BJ (cell line): ENCODE results near the gene COL18A1. TPM values are rescaled to one million over a fixed set of nuclear protein-coding genes. Genes with fewer than 3 reads are reported as not detected.
"Not testable (repeated sequence)": the region's sequence is repeated elsewhere in the genome, so short reads cannot be mapped to it uniquely, and the experiment has no call there.

Experiments used
- CTCF ChIA-PET: fragments of 350-600 bp; formaldehyde crosslinking; extraction: SDS; loops from one replicate; lab custom pipeline; 2021; ENCODE audit warnings: antibody characterized with exemption, inconsistent platforms; lab: Yijun Ruan, JAX
- POLR2A ChIA-PET: fragments of 300-600 bp; sonication (Branson Sonifier 250); formaldehyde crosslinking; extraction: SDS; loops from one replicate; lab custom pipeline; 2021; ENCODE audit warnings: antibody characterized with exemption; lab: Charles Lee
- DNase-seq: peaks from one replicate; pipeline ENCODE4 v3.0.0-alpha.2; 2011; ENCODE audit warnings: low read depth
- H3K27me3 ChIP-seq: 2 replicates; pipeline ENCODE4 v1.6.0; 2011; ENCODE audit warnings: low read length; ENCODE audit not compliant: control insufficient read depth, insufficient read depth
- H3K36me3 ChIP-seq: 2 replicates; pipeline ENCODE4 v1.5.1; 2011; ENCODE audit warnings: low read length; ENCODE audit not compliant: control insufficient read depth, insufficient read depth
- H3K4me3 ChIP-seq: 2 replicates; pipeline ENCODE4 v1.5.1; 2011; ENCODE audit warnings: low read depth, mild to moderate bottlenecking, control low read depth, low read length
- polyA plus RNA-seq: library from polyadenylated mRNA; depleted of rRNA; stranded (reverse); fragments of >200 nt; gene quantifications from 2 replicates; pipeline ENCODE4 v1.2.3, GENCODE V29; 2011
- TF ChIP-seq, protein P1 (sequence below): IDR thresholded peaks from 2 replicates; pipeline ENCODE4 v1.5.1; 2011; ENCODE audit warnings: low read depth, mild to moderate bottlenecking, control low read depth, inconsistent platforms, low read length, moderate library complexity; ENCODE audit not compliant: insufficient read depth

COL18A1 gene
- polyA plus RNA-seq, 1 experiment = 99.7 TPM

DNA sequence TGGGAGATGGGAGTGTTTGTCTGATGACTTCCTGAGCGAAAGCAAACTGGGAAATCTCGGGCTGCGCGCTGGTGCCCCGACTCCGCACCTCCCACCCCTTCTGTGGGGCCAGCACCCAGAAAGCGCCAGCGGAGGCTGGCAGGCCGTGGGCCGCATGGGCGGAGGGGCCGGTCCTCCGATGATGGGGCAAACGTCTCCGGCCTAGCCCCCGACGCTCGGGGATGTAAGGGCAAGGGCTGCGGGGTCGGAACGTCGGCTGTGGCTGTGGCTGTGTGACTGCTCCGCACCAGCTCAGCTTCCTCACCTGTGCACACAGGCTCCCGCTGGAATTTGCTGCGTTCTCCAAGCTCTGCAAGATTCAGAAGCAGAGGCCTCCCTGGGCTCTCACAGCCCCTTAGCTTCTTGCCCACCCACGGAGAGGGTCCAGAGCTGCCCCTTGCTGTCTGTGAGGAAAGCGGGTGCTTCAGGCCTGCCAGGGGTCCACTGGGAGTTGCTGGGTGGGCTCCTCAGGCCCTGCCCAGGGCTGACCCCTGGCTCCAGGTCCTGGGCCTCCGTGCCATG is 35.0 kb downstream of the COL18A1 start:
- POLR2A ChIA-PET = no interaction called here
- Histone ChIP-seq H3K4me3 (no peak overlapping the region), H3K27me3 (no peaks in the 10 kb centered on the region), H3K36me3 (0 out of 2 replicates have a peak, but pooled peaks cover 3% of the 10 kb centered on the region)
- TF ChIP-seq, protein P1, sequence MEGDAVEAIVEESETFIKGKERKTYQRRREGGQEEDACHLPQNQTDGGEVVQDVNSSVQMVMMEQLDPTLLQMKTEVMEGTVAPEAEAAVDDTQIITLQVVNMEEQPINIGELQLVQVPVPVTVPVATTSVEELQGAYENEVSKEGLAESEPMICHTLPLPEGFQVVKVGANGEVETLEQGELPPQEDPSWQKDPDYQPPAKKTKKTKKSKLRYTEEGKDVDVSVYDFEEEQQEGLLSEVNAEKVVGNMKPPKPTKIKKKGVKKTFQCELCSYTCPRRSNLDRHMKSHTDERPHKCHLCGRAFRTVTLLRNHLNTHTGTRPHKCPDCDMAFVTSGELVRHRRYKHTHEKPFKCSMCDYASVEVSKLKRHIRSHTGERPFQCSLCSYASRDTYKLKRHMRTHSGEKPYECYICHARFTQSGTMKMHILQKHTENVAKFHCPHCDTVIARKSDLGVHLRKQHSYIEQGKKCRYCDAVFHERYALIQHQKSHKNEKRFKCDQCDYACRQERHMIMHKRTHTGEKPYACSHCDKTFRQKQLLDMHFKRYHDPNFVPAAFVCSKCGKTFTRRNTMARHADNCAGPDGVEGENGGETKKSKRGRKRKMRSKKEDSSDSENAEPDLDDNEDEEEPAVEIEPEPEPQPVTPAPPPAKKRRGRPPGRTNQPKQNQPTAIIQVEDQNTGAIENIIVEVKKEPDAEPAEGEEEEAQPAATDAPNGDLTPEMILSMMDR = no peak
- no peak for DNase-seq
- CTCF ChIA-PET = interaction anchor here (0.6 to 4.3 kb wide), 22 partner anchors 10 to 303 kb away, joined by 3 to 66 read pairs (median 4); no protein-coding TSS in a partner anchor

DNA sequence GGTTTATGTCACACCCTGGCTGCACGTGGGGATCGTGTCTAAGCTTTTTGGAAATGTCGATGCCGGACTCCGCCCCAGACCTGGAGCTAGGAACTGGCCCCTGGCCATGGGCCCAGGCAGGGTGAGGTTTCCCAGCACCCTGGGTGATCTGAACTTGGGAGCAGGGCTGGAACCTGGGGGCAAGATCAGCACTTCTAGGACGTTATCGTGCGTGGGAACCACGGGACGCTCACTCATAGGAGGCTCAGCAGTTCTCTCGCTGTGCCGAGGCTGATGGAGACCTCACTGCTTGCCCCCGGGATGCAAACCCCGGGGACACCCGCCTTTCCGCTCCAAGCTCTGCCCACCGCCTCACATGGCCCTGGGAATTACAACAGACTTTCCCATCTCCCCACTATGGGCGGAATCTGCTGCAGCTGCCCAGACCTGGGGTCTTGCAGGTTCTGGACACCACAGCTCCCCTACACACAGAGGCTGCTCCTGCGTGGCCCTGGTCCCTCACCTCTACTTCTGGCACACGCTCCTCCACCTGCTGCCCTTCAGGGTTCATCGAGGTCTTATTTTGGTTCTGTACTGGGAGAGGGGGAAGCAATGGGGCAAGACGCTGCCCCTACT is 35.9 kb downstream of the COL18A1 start:
- ChIA-PET CTCF (interaction anchor here (0.6 to 4.3 kb wide), 15 partner anchors 10 to 304 kb away, joined by 3 to 66 read pairs (median 3); partner anchors contain the start of gene POFUT2), POLR2A (no interaction called here)
- no peak overlapping the region for H3K4me3 ChIP-seq
- H3K36me3 ChIP-seq = 0 out of 2 replicates have a peak, but pooled peaks cover 3% of the 10 kb centered on the region
- no peaks in the 10 kb centered on the region for H3K27me3 ChIP-seq
- TF ChIP-seq, protein P1 = no peak
- no peak for DNase-seq

DNA sequence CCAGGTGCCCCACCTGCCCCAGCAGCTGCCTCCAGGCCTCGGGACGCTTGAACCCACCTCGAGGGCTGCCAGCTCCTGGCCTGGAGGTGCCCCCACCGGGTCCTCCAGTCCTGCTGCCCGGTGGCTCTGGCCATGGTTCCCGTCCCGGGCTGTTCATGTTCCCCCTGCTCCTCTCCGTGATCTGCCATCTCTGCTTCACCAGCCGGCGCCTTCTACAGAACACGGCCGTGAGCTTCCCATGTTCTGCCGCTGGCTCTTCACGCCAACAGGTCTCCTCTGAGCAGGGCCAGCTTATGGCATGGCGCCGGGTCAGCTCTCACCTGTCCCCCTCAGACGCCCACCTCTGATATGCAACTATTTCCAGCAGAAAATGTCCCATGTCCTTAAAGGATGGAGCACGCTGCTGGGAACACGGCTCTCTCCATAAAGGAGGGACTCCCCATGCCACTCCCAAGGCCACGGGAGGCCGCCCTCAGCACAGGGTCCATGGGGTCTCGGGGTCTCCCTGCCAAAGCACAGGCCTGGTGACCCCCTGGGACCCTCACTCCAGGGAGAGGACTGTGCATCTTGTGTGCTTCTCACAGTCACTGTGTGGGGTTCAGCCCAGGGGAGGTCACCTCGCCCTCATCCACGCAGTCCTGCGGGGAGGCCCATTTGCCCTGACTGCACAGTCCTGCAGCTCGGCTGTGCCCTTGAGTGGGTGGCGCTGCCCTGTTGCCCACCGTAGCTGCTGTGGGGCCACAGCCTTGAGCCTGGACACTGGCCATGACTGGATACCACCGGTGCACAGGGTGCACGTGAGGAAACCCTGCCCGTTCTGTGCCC is 36.7 kb downstream of the COL18A1 start:
- H3K36me3 ChIP-seq = 0 out of 2 replicates have a peak, but pooled peaks cover 3% of the 10 kb centered on the region
- POLR2A ChIA-PET = no interaction called here
- DNase-seq = no peak
- no peak overlapping the region for H3K4me3 ChIP-seq
- CTCF ChIA-PET = interaction anchor here (1.1 to 4.3 kb wide), 5 partner anchors 9 to 304 kb away, joined by 5 to 66 read pairs (median 18); no protein-coding TSS in a partner anchor
- H3K27me3 ChIP-seq = no peaks in the 10 kb centered on the region
- TF ChIP-seq, protein P1 = no peak

DNA sequence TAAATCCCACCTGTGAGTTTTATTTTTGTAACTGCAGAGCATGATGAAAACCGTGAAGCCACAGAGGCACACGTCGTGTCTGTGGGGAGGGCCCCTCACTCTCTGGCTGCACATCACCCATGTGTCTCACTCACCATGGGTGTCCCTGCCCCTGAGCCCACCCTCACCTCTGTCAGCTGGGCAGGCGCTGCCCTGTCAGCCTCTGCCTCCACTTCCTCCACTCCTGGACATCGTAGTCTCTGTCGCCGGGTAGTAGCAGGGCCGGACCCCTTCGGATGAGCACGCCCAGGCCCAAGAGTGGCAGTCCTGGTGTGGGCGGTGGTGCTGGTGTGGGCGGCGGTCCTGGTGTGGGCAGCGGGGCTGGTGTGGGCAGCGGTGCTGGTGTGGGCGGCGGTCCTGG is 37.3 kb downstream of the COL18A1 start:
- Histone ChIP-seq H3K36me3 (0 out of 2 replicates have a peak, but pooled peaks cover 3% of the 10 kb centered on the region), H3K4me3 (no peak overlapping the region), H3K27me3 (no peaks in the 10 kb centered on the region)
- CTCF ChIA-PET = interaction anchor here (1.8 kb wide), 1 partner anchor 302 kb away, joined by 5 read pairs; no protein-coding TSS in a partner anchor
- DNase-seq = no peak
- POLR2A ChIA-PET = no interaction called here
- TF ChIP-seq, protein P1 = no peak

DNA sequence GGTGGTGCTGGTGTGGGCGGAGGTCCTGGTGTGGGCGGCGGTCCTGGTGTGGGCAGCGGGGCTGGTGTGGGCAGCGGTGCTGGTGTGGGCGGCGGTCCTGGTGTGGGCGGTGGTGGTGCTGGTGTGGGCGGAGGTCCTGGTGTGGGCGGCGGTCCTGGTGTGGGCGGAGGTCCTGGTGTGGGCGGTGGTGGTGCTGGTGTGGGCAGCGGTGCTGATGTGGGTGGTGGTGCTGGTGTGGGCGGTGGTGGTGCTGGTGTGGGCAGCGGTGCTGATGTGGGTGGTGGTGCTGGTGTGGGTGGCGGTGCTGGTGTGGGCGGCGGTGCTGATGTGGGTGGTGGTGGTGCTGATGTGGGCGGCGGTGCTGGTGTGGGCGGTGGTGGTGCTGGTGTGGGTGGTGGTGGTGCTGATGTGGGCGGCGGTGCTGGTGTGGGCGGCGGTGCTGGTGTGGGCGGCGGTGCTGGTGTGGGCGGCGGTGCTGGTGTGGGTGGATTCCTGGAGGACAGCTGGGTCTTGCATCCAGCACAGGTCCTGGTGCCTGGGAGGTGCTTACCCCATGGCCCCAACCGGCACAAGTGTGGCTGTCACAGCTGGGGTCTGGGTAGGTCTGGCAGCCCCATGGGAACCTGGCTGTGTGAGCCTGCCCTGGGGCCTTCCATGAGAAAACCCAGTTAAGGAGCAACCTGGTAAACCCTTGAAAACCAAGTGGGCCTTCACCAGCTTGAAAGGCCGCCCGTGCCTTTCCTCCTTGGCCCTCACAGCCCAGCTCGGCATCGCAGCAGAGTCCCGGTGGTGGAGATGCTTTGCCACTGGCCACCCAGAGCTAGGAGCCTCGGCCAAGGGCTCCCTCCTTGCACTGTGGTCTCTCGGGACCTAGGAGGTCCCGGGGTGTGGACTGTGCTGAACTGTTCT is 38.0 kb downstream of the COL18A1 start:
- CTCF ChIA-PET = interaction anchor here (1.1 to 1.4 kb wide), 2 partner anchors 153 to 303 kb away, joined by 3 to 8 read pairs; no protein-coding TSS in a partner anchor
- H3K4me3 ChIP-seq, H3K36me3 ChIP-seq, H3K27me3 ChIP-seq, POLR2A ChIA-PET, DNase-seq: not testable (repeated sequence)
